Mucosa of rectum (tissue), 2 donors: ENCODE results near the gene BMAL2.

Experiments
- H3K27ac ChIP-seq, 2 donors: one replicate each; pipeline ENCODE4 v1.7.0; 2013; ENCODE audit warnings: inconsistent platforms in 2 of 2, low read depth in 2 of 2, low read length in 2 of 2
- H3K27me3 ChIP-seq, 2 donors: one replicate each; pipeline ENCODE4 v1.7.0; 2013; ENCODE audit warnings: low read length in 2 of 2; ENCODE audit not compliant: control insufficient read depth in 2 of 2, insufficient read depth in 2 of 2
- H3K36me3 ChIP-seq, 2 donors: one replicate each; pipeline ENCODE4 v1.7.0; 2013; ENCODE audit warnings: low read length in 2 of 2; ENCODE audit not compliant: control insufficient read depth in 2 of 2, insufficient read depth in 2 of 2
- H3K4me1 ChIP-seq, 2 donors: one replicate each; pipeline ENCODE4 v1.7.0; 2013; ENCODE audit warnings: low read length in 2 of 2, mild to moderate bottlenecking in 1 of 2; ENCODE audit not compliant: control insufficient read depth in 2 of 2, insufficient read depth in 2 of 2
- H3K4me3 ChIP-seq, 2 donors: one replicate each; pipeline ENCODE4 v1.7.0; 2013; ENCODE audit warnings: low read length in 2 of 2
- H3K9ac ChIP-seq, 2 donors: one replicate each; pipeline ENCODE4 v1.7.0; 2013; ENCODE audit warnings: low read length in 2 of 2, low read depth in 1 of 2, mild to moderate bottlenecking in 1 of 2
- H3K9me3 ChIP-seq, 2 donors: one replicate each; pipeline ENCODE4 v1.7.0; 2013; ENCODE audit warnings: low read length in 2 of 2; ENCODE audit not compliant: control insufficient read depth in 2 of 2
- donor health status: healthy.
- donor health status: Normal muscosa, but diverticular disease.

The BMAL2 gene

DNA sequence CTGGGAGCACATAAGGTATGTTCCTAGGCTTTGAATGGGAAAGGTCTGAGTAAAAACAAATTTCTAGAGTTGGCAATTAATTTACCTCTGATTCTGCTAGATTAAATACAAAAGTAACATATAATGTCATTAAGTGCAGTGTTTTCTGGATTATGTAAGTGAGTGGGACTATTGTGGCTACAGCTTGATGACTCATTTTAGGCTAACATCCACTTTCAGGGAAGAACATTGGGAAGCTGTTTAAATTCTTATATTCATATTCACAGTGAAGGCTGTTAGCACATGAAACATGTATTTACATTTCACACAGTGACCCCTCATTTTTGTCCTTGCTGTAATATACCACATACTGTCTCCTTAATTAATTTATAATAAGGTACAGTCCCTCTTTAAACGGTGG is 13.2 kb upstream of the BMAL2 start:
- peaks cover 56 to 64% of the 10 kb centered on the region in 2 donors for H3K36me3 ChIP-seq
- no peaks in the 10 kb centered on the region for H3K4me1 ChIP-seq
- no peaks in the 10 kb centered on the region for H3K9me3 ChIP-seq
- H3K27ac ChIP-seq, result no peak overlapping the region
- no peak overlapping the region for H3K4me3 ChIP-seq
- no peaks in the 10 kb centered on the region for H3K27me3 ChIP-seq
- H3K9ac ChIP-seq, result no peak overlapping the region

DNA sequence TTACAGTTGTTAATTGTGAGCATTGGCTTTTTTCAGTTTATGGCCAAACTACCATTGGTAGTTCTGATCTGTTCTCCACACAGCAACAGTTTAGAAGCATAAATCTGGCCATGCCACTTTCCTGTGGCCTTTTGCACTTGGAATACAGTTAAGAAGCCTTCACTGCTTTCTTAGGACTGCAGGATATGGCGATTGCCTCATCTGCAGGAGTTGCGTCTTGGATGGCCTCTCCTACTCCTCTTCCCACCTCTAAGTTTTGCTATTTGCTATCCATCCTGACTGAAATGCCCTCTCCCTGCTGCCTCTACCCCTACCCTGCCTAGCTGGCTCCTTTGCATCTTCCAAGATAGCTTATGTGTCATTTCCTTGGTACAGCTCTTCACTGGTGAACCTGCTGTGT is 12.8 kb upstream of the BMAL2 start:
- H3K9me3 ChIP-seq, result no peaks in the 10 kb centered on the region
- no peaks in the 10 kb centered on the region for H3K4me1 ChIP-seq
- peaks cover 54 to 63% of the 10 kb centered on the region in 2 donors for H3K36me3 ChIP-seq
- no peaks in the 10 kb centered on the region for H3K27me3 ChIP-seq
- no peak overlapping the region for H3K27ac ChIP-seq
- H3K4me3 ChIP-seq, result no peak overlapping the region
- no peak overlapping the region for H3K9ac ChIP-seq

DNA sequence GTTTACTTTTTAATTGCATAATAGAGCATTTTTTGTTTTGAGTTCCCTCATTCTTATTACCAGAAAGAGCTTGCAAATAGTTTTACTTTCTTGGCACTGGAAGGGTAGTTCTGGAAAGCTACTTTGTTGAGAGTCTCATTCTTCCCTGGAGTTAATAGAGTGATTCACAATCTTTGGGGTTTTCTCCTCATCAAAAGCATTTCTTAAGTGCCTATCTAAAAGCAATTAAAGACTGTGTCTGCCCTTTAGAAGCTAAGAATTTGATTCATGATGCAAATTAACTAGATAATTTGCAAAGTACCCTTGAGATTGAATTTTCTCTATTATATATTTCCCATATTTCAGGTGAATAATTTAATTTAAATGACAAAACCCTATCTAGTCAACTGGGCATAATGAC is 8.1 kb upstream of the BMAL2 start:
- Histone ChIP-seq H3K27me3 (no peaks in the 10 kb centered on the region), H3K4me3 (no peak overlapping the region), H3K9ac (no peak overlapping the region), H3K27ac (no peak overlapping the region), H3K9me3 (no peaks in the 10 kb centered on the region), H3K4me1 (no peaks in the 10 kb centered on the region), H3K36me3 (peaks cover 34 to 49% of the 10 kb centered on the region in 2 donors)

DNA sequence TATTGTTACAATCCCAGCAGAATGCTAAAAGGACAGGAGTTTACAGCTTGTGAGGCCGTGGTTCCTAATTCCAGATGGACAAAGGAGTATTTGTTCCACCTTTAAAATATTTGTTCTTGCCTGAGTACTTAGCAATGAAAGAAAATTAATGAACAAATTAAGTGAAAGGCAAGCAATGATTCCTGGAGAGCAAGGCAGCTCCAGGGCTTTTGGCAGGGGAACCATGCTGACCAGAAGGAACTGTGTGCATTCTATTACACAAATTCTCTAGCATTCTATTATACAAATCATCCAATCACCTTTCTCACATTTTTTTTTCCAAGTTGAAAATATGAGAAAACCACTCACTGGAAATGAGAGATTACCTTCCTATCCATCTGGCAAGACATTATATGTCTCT is 1.8 kb upstream of the BMAL2 start:
- Histone ChIP-seq H3K9me3 (no peaks in the 10 kb centered on the region), H3K27me3 (peaks cover 8 to 11% of the 10 kb centered on the region in 2 donors), H3K36me3 (peaks cover 6 to 7% of the 10 kb centered on the region in 2 donors), H3K9ac (no peak overlapping the region), H3K4me3 (no peak overlapping the region), H3K27ac (no peak overlapping the region), H3K4me1 (peaks cover 7 to 13% of the 10 kb centered on the region in 2 donors)

DNA sequence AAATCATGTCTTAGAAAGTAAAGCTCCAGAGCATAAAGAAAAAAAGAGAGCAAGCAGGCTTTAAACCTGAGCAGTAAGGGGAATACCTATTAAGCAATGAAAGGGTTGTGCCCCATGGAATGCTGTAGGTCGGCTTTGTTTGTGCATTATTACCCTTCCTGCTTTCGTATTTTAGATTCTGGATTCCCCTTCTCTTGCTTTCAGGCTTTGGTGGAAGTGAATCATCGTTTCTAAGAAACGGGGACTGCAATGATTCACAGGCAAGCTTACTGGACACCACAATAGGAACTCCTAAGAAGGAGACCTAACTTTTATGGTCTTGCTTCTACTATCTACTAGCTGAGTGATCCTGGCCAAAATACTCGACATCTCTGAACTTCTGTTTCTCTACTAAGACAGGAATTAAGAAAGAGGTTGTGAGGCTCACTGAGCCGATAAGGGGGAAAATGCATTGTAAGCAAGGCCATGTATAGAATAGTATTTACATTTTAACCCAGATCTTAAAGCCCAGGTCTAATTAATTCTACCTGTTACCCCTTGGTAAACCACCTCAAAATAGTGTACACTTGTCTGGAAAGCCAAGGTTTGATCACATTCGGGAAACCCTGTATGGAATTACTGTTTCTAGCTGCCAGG is 1.2 kb upstream of the BMAL2 start:
- H3K9me3 ChIP-seq, result no peaks in the 10 kb centered on the region
- peak overlapping the region in 1 of 2 donors; percentile 12 for H3K27ac ChIP-seq
- no peak overlapping the region for H3K4me3 ChIP-seq

DNA sequence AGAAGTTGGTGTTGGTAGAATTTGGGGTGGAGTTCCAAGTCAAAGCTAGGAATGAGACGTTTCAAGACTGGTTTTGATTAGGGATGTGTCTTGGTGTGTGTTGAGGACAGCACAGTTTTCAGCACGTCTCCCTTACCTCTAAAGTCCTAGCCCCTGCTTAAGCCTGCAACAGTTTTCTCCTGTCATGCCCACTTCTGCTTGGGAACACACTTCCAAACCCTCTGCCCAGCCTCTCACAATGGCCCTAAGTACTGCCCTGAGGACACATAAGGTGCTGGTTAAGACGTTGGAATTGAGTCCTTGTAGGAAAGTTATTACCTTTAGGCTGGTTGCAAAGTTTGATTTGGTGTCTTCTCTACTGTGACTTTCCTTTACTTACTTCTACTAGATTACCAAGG is 710 bp upstream of the BMAL2 start:
- Histone ChIP-seq H3K36me3 (peaks cover 0 to under 1% of the 10 kb centered on the region in 2 donors), H3K27me3 (peaks cover 8 to 11% of the 10 kb centered on the region in 2 donors), H3K9me3 (no peaks in the 10 kb centered on the region), H3K9ac (no peak overlapping the region), H3K27ac (no peak overlapping the region), H3K4me3 (no peak overlapping the region), H3K4me1 (peaks cover 7 to 13% of the 10 kb centered on the region in 2 donors)

More for the DNA sequence above, 1.2 kb upstream of the BMAL2 start:
- H3K4me1 ChIP-seq, result peaks cover 7 to 13% of the 10 kb centered on the region in 2 donors
- peaks cover 2 to 5% of the 10 kb centered on the region in 2 donors for H3K36me3 ChIP-seq
- no peak overlapping the region for H3K9ac ChIP-seq
- peaks cover 8 to 11% of the 10 kb centered on the region in 2 donors for H3K27me3 ChIP-seq

DNA sequence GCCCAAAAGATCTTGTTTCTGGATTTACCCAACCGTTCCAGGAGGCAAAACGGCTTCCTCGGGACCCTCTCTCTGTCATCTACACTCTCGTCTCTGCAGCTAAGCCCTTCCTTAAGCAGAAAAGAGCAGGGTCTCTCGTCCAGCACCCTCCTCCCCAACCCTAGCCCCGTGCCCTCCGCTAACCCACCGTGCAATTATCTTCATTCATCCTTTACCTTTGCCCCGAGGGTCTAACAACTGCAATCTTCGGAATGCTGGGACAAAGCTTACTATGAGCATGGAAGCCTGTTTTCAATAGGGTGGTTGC is 276 bp upstream of the BMAL2 start:
- no peak overlapping the region for H3K27ac ChIP-seq
- H3K9ac ChIP-seq, result peak overlapping the region; percentile 8 to 48

DNA sequence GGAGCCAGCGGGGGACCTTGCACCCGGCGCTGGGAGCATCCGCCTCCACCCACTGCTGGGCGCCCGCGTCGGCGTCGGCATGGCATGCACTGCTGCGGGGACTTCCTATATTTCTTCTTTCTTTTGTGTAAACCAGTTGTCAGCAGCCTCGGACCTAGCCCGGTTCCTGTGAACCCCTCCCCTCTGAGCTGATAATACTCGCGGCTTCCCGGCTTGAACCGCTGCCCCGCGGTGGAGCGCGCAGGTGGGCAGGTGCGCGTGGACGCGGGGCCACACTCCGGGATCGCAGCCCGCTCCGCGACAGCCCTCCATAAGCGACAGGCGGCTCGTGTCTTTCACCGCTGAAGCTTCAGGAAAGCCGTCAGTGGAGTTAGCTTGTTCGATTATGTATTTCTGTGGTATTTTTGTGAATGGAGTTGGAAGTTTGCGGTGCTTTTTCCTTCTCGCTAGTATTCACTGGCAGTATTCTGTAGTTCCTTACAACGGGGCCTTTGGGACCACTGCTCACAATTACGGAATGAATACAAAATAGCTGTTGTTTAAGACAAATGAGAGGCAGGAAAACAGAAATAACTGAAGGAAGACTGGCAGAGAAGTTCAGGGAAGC is 870 bp downstream of the BMAL2 start:
- Histone ChIP-seq H3K9ac (peak overlapping the region; percentile 42 to 62), H3K4me1 (peaks cover 7 to 13% of the 10 kb centered on the region in 2 donors), H3K27ac (no peak overlapping the region)

More for the DNA sequence above, 276 bp upstream of the BMAL2 start:
- H3K4me1 ChIP-seq, result peaks cover 7 to 13% of the 10 kb centered on the region in 2 donors
- peak overlapping the region; percentile 65 to 77 for H3K4me3 ChIP-seq
- H3K9me3 ChIP-seq, result no peaks in the 10 kb centered on the region
- no peaks in the 10 kb centered on the region for H3K36me3 ChIP-seq
- peaks cover 8 to 11% of the 10 kb centered on the region in 2 donors for H3K27me3 ChIP-seq

DNA sequence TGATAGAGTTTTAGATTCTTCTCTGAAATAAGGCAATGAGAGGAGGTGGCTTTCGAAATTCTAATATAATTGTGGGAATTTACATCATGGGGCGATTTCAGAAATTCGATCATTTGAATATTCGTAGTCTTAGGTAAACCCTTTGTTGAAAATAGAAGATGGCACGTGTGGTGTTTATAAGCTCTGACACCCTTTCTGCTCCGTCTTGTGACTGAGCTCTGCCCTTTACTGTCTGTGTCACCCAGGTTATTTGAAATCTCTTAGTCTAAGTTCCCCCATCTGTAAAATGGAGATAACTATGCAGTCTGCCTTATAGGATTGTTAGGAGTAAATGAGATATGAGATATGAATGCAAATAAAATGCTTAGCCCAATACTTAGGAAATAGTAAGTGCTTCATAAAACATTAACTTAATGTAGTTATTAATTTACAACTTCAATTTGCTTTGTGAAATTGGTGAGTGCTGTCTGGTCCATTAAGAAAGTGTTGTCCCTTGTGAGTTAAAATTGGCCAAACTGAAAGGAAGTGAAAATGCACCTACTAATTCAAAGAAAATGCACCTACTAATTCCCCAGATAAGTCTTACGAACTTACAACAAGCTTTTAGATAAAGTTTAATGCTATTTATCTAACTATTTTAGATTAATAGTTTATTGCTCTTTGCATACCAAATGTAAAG is 1.5 kb downstream of the BMAL2 start:
- H3K27me3 ChIP-seq, result peaks cover 8 to 11% of the 10 kb centered on the region in 2 donors
- H3K4me1 ChIP-seq, result peaks cover 7 to 13% of the 10 kb centered on the region in 2 donors
- no peaks in the 10 kb centered on the region for H3K9me3 ChIP-seq
- H3K27ac ChIP-seq, result no peak overlapping the region
- H3K36me3 ChIP-seq, result no peaks in the 10 kb centered on the region
- peak overlapping the region; percentile 65 to 77 for H3K4me3 ChIP-seq
- peak overlapping the region in 1 of 2 donors; percentile 62 for H3K9ac ChIP-seq

More for the DNA sequence above, 870 bp downstream of the BMAL2 start:
- Histone ChIP-seq H3K9me3 (no peaks in the 10 kb centered on the region), H3K27me3 (peaks cover 8 to 11% of the 10 kb centered on the region in 2 donors), H3K4me3 (peak overlapping the region; percentile 65 to 77), H3K36me3 (no peaks in the 10 kb centered on the region)

DNA sequence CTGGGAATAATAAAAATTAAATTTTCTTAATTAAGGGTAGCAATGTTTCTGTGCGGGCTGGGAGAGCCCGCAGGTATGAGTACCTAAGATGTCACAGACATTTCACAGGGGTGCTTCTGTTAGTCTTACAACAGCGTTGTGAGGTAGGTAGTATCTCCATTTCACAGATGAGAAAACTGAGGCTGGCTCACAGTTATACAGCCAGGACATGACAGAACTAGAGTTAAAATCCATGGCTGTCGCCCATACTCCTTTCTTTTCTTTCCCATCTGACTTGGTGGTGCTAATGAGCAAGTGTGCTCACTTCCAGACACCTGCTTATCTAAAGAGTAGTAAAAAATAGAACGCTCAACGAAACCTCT is 2.1 kb downstream of the BMAL2 start:
- H3K4me1 ChIP-seq, result peaks cover 7 to 13% of the 10 kb centered on the region in 2 donors
- H3K27me3 ChIP-seq, result peaks cover 8 to 11% of the 10 kb centered on the region in 2 donors
- H3K9me3 ChIP-seq, result no peaks in the 10 kb centered on the region
- no peak overlapping the region for H3K4me3 ChIP-seq
- no peak overlapping the region for H3K27ac ChIP-seq
- no peaks in the 10 kb centered on the region for H3K36me3 ChIP-seq
- no peak overlapping the region for H3K9ac ChIP-seq
